VCaP (cell line): Measurements from ENCODE around the gene EIF4G2.

Experiments used
- H3K27ac ChIP-seq: fragments of 450-650 bp; 2 replicates; pipeline ENCODE4 v1.5.1; 2017
- CTCF ChIP-seq: fragments of 450-650 bp; conservative IDR thresholded peaks from 2 replicates; pipeline ENCODE4 v1.5.1; 2017; ENCODE audit warnings: mild to moderate bottlenecking, moderate library complexity

Gene EIF4G2

GRCh38 chr11:10807493-10808234 is 1.1 kb downstream of the EIF4G2 start:
- no peak for TF ChIP-seq CTCF
- H3K27ac ChIP-seq: peak overlapping the region; percentile 99

GRCh38 chr11:10806206-10806605 is 2.5 kb downstream of the EIF4G2 start:
- no peak for TF ChIP-seq CTCF
- peak overlapping the region; percentile 99; the same call in 1 of the 2 replicates for H3K27ac ChIP-seq

GRCh38 chr11:10805741-10806140 is 3.0 kb downstream of the EIF4G2 start:
- H3K27ac ChIP-seq: 0 out of 2 replicates have a peak overlapping the region, but pooled peaks have one; percentile 99
- TF ChIP-seq CTCF: no peak

- no peak overlapping the region for H3K27ac ChIP-seq
- TF ChIP-seq CTCF: no peak
These were observed 5.0 kb downstream of the EIF4G2 start for GRCh38 chr11:10803676-10804075.

GRCh38 chr11:10800292-10800691 is 8.4 kb downstream of the EIF4G2 start:
- TF ChIP-seq CTCF: no peak
- H3K27ac ChIP-seq: no peak overlapping the region; the same call in 1 of the 2 replicates

GRCh38 chr11:10798330-10798928 is 10.3 kb downstream of the EIF4G2 start:
- no peak for TF ChIP-seq CTCF
- peak overlapping the region; percentile 4; the same call in 1 of the 2 replicates for H3K27ac ChIP-seq

- TF ChIP-seq CTCF: no peak
- H3K27ac ChIP-seq: no peak overlapping the region; the same call in 1 of the 2 replicates
These were observed 11.2 kb downstream of the EIF4G2 start for GRCh38 chr11:10797531-10797930.
